ENCODE data around the gene HOXB7.

DNA sequence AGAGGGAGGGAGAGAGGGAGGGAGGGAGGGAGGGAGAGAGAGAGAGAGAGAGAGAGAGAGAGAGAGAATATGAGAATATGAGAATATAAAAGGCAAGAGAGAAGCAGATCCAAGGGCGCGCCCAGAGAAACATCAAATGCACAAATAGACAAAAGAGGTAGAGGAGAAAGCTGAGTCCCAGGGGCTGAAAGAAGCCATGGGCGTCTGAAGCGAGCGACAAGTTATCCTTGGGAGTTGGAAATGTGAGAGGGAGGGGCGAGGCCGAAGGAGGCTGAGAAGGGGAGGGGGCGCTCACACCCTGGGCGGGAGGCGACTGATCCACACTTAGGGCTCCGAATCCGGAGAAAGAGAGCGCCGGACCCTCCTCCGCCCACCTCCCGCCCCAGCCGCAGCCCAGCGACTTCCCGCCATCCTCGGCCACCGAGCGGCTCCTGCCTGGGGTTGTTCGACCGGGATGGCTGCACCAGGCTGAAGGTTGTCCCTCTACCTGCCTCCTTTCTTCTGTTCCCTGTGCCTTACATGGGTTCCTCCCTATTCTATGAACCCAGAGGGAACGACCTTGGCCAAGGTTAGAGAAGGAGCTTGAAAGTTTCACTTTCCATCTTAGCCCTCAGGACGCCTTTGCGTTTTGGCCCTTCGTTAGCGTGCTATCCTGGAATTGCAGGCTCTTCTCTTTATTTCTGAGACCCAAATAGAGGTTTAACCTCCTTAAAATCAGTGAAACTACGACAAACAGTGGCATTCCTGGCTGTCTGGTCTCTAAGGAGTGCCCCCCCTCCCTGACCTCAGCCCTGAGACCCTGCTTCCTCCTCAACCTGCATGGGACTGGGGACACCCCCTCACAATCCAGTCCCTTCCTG, 36.5 kb upstream of the HOXB7 start:
- TF ChIP-seq HDGF (IDR thresholded peaks at IDR 0.05; ENCODE audit: borderline replicate concordance) (0 out of 2 replicates have a peak, but pooled peaks have one; percentile 48), ZNF384 (IDR thresholded peaks at IDR 0.05) (no peak), FOXM1 (IDR thresholded peaks at IDR 0.05; ENCODE audit: borderline replicate concordance) (no peak), BHLHE40 (IDR thresholded peaks at IDR 0.05; ENCODE audit: borderline replicate concordance) (no peak), L3MBTL2 (conservative IDR thresholded peaks at IDR 0.05) (peak; percentile 50), FOXA1 (IDR thresholded peaks at IDR 0.05) (no peak), NFRKB (IDR thresholded peaks at IDR 0.05) (no peak), SP1 (IDR thresholded peaks at IDR 0.05) (no peak), TARDBP (IDR thresholded peaks at IDR 0.05) (no peak), FOXK2 (IDR thresholded peaks at IDR 0.05) (no peak), SUZ12 (IDR thresholded peaks at IDR 0.05) (no peak), LEF1 (IDR thresholded peaks at IDR 0.05; ENCODE audit: borderline replicate concordance) (no peak), ELF4 (IDR thresholded peaks at IDR 0.05) (no peak)
- TF ChIP-seq, protein P1, sequence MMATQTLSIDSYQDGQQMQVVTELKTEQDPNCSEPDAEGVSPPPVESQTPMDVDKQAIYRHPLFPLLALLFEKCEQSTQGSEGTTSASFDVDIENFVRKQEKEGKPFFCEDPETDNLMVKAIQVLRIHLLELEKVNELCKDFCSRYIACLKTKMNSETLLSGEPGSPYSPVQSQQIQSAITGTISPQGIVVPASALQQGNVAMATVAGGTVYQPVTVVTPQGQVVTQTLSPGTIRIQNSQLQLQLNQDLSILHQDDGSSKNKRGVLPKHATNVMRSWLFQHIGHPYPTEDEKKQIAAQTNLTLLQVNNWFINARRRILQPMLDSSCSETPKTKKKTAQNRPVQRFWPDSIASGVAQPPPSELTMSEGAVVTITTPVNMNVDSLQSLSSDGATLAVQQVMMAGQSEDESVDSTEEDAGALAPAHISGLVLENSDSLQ (IDR thresholded peaks at IDR 0.05), result no peak

Measured in HEK293T (cell line).